Measurements from ENCODE around the gene NOC4L.
"Not testable (repeated sequence)": the region's sequence is repeated elsewhere in the genome, so short reads cannot be mapped to it uniquely, and the experiment has no call there.

The NOC4L gene

DNA sequence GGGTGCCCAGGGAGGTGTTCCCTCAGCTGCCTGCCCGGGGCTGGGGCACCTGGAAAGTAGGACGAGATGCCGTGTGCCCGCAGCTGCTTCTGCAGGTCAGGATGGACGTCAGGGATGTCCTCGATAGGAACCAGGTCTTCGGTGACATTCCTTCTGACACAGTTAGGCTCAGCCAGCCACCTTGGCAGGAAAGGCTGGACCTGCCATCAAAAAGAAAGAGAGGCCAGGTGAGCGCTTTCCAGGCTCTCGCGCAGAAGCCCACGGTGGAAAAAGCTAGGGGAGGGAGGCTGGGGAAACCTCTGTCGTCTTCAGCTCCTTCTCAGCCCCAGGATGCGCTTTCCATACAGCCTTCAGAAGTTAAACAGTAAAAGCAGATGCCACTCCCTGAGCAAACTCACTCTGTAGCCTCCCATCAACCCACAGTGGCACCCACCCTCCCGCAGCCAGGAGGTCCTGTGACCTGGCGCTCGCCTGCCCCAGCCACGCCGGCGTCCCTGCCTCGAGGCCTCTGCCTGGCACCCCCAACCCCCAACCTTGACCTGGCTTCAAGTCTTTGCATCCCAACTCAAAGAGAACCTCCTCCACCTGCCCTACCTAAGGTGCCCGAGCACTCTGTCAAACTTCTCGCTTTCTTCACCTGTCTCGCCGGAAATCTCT lies 1.4 kb upstream of the NOC4L start:
- no peak for DNase-seq (ENCODE audit: low spot score)

DNA sequence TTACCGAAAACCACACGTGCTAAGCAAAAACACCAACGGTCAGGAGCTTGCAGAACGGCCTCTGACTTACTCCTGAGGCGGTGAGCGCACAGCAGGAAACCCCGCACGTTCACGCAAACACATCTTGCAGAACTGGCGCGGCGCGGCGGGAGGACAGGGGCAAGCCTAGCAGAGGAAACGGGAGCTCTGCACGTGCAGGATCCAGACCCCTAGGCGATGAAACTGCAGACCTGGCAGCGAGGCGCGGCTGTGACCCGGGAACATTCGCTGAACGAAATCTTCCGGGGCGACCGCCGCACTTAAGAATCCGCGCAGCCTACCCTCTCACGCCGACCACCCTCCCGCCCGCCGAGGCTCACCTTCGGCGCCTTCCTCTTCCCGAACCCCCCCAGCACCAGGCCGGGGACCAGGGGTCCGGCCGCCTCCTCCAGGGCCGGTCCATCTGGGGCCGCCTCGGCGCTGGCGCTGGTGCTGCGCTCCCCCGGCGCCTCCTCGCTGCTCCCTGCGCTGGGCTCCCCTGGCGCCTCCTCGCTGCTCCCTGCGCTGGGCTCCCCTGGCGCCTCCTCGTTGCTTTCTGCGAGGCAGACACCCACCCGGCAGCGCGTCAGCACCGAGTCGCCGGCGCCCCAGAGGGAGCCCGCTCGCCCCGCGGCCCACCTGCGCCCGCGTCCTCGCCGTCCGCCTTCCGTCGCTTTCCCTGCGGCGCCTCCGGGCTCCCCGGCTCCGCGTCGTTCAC lies 753 bp upstream of the NOC4L start:
- DNase-seq (ENCODE audit: low spot score): peak; percentile 7

DNA sequence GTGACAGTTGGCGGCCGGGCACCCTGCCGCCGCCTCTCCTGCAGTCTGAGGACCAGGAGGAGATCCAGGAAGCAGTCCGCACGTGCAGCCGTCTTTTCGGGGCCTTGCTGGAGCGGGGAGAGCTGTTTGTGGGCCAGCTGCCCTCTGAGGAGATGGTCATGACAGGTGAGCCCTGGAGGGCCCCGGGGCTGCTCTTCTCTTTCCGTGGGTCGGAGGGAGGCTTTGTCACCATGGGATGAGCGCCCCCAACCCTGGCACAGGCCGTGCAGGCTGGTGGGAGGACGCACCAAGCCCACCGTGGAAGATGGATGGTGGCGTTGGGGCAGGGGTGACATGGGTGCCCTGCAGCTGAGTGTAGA lies 532 bp downstream of the NOC4L start:
- DNase-seq (ENCODE audit: low spot score): peak; percentile 7

DNA sequence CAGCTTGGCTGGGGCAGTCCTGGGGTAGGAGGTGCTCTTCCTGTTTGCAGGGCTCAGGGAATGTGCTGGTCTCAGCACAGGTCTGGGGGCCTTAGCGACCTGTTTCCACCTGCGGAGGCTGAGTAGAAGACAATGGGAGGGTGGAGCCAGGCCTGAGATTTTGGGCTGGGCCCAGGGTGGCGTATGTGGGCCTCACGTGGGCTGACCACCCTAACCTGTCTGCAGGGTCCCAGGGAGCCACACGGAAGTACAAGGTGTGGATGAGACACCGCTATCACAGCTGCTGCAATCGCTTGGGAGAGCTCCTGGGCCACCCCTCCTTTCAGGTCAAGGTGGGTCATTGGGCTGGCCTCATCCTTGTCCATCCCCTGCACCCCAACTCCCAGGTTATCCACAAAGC lies 1.1 kb downstream of the NOC4L start:
- DNase-seq (ENCODE audit: low spot score): no peak

DNA sequence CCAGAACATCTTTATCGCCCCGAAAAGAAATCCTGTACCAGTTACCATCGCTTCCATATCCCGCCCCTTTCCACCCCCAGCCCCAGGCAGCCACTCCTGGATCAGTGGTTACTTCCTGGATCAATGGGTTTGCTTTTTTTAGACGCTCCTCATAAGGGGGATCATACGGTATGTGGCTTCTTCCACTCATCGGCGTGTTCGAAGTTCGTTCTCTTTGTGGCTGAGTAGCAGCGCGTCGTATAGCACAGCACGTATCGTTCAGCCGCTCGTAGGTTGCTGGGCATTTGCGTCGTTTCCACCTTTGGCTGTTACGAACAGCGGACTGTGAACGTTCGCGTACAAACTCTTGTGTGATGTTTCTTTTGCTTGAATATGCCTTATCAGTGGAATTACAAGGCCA lies 1.8 kb downstream of the NOC4L start:
- DNase-seq (ENCODE audit: low spot score): no peak

DNA sequence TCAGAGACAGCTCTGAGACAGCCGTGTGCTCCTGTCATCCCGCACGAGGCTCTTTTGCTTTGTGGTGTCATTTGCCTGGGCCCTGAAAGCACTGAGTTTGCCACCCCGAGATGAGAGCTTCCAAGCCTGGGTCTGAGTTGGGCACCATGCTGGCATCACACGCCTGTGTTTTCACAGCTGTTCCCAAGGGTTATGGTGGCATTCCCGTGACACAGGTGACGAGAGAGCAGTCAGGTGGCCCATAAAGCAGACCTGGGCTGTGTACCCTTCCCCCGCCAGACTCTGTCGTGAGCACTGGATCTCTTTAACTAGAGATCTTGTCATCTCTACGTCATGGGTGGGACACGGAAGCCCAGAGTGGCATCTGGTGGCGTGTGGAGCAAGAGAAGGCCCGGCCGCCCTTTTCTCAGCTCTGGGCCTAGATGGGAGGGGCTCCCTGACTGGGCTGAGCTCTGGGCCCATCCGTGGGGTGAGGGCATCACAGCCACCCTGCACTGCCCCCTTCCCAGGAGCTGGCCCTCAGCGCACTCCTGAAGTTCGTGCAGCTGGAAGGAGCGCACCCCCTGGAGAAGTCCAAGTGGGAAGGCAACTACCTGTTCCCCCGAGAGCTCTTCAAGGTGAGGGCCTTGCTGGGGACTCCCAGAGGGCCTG lies 2.6 kb downstream of the NOC4L start:
- no peak for DNase-seq (ENCODE audit: low spot score)

DNA sequence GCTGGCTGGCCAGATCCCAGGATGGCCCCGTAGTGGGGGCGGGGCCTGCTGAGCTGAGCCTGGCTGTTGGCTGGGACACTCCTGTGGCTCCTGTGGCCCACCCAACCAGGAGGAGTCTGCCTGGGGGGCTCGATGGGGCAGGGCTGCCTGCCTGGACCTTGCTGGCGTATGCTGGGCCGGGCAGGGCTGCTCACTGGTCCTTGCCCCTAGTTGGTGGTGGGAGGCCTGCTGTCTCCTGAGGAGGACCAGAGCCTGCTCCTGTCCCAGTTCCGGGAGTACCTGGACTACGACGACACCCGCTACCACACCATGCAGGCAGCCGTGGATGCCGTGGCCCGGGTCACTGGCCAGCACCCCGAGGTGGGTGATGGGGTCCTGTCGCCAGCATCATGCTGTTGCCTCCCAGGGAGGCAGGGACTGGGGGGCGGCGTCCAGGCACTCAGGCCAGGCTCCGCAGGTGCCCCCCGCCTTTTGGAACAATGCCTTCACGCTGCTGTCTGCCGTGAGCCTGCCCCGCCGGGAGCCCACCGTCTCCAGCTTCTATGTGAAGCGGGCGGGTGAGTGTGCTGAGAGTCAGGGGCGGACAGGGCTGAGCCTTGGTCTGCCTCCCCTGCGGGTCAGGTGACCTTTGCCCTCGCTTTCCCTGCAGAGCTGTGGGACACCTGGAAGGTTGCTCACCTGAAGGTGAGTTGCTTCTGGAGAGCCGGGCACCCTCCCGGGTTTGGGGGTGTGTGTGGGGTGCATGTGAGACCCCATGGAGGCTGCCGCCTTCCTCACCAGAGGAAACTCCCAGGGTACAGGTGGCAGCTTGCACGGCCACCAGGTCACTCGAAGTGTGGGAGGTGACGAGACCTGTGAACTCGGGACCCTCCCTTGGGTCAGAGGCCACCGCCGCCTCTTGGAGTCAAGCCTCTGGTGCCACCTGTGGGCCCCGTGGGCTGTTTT lies 3.4 kb downstream of the NOC4L start:
- no peak for DNase-seq (ENCODE audit: low spot score)

DNA sequence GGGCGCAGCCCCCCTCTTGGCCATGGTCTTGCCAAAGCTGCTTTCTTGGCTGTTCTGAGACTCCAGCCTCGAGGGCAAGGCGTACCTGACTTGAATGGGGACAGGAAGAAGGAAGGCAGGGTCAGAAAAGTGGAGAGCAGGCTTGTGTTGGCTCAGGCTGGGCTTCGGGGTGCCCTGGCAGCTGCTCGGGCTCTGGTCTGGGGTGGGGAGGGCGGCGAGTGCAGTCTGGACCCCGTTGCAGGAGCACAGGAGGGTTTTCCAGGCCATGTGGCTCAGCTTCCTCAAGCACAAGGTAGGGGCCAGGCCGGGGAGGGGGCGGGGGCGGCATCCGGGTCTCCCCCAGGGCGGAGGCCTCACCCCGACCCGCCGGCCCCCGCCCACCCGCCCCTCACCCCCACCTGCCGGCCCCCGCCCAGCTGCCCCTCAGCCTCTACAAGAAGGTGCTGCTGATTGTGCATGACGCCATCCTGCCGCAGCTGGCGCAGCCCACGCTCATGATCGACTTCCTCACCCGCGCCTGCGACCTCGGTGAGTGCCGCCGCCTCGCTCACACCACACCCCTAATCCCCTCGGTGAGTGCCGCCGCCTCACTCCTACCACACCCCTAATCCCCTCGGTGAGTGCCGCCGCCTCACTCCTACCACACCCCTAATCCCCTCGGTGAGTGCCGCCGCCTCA lies 4.2 kb downstream of the NOC4L start:
- no peak for DNase-seq (ENCODE audit: low spot score)

DNA sequence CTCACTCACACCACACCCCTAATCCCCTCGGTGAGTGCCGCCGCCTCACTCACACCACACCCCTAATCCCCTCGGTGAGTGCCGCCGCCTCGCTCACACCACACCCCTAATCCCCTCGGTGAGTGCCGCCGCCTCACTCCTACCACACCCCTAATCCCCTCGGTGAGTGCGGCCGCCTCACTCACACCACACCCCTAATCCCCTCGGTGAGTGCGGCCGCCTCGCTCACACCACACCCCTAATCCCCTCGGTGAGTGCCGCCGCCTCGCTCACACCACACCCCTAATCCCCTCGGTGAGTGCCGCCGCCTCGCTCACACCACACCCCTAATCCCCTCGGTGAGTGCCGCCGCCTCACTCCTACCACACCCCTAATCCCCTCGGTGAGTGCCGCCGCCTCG lies 5.3 kb downstream of the NOC4L start:
- not testable (repeated sequence) for DNase-seq (ENCODE audit: low spot score)

DNA sequence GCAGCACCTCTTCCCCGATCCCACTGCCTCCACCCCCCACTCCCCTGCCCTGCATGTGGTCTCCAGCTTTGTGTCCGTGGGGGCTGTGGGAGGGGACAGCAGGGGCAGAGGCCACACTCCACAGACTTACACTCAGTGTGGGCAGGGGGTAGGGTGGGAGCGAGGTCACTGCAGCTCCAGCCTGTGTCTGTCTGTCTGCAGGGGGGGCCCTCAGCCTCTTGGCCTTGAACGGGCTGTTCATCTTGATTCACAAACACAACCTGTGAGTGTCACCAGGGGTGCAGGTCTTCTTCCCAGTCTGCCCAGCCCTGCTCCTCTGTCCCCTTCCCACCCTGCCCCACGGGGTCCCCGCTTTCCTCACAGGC lies 6.5 kb downstream of the NOC4L start:
- no peak for DNase-seq (ENCODE audit: low spot score)

DNA sequence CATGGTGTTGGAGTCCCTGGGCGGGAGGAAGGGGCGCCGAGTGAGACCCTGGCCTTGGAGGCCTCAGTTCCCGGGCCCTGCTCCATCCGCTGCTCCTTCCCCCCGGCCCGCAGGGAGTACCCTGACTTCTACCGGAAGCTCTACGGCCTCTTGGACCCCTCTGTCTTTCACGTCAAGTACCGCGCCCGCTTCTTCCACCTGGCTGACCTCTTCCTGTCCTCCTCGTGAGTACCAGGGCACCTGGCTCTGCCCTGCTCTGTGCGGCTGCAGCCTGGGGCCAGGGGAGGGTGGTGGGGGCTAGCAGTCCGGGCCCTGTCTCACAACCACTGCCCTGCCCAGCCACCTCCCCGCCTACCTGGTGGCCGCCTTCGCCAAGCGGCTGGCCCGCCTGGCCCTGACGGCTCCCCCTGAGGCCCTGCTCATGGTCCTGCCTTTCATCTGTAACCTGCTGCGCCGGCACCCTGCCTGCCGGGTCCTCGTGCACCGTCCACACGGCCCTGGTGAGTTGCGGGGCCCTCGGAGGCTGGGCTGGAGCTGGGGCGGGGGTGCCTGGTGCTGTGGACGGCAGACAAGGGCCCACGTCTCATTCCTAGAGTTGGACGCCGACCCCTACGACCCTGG lies 7.0 kb downstream of the NOC4L start:
- DNase-seq (ENCODE audit: low spot score): no peak

DNA sequence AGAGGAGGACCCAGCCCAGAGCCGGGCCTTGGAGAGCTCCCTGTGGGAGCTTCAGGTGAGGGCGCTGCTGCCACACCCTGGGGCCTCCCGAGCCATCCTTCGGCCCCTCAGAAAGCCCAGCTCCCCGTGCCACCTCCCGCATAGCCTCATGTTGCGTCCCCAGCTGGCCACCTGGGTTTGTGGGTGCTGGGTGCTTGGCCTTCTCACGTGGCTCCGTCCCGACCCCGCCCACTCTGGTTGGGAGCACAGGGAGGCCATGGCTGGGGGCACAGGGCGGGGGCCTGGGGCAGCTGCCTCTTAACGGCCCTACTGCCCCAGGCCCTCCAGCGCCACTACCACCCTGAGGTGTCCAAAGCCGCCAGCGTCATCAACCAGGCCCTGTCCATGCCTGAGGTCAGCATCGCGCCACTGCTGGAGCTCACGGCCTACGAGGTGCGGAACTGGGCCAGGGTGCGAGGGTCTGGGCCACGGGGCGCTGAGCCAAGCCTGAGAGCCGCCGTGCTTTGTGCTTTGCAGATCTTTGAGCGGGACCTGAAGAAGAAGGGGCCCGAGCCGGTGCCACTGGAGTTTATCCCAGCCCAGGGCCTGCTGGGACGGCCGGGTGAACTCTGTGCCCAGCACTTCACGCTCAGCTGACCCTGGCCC lies 7.6 kb downstream of the NOC4L start:
- no peak for DNase-seq (ENCODE audit: low spot score)

DNA sequence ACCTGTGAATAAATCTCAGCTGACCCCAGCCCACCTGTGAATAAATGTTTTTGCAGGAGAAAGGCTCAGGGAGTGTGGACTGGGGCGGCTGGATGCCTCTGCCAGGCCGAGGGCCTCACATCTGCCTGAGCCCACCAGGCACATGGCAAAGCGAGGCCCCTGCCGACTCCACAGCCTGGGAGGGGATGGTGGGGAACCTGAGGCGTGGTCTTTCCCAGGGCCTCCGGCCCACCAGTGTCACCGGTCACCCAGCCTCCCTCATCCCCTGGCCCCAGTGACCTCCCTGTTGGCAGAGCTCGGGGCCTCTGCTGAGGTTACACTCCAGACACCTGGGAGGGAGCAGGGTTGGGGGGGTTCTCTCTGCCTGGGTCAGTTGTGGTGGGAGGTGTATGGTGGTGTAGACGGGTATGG lies 8.2 kb downstream of the NOC4L start:
- DNase-seq (ENCODE audit: low spot score): no peak

DNA sequence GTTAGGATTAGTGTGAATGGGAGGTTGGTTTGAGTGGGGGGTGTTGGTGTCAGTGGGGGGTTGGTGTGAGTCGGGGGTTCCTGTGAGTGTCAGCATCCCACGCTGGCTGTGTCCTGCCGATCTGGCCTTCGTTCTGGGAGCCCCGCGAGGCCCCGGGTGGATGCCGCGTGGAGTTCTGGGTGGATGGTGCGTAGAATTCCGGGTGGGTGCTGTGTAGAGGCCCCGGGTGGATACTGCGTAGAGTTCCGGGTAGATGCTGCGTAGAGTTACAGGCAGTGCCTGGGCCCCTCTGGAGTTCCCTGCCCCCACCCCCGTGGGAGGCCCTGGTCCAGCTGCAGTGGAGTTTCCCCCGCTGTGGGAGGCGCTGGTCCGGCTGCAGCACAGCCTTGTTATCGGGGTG lies 8.7 kb downstream of the NOC4L start:
- no peak for DNase-seq (ENCODE audit: low spot score)

DNA sequence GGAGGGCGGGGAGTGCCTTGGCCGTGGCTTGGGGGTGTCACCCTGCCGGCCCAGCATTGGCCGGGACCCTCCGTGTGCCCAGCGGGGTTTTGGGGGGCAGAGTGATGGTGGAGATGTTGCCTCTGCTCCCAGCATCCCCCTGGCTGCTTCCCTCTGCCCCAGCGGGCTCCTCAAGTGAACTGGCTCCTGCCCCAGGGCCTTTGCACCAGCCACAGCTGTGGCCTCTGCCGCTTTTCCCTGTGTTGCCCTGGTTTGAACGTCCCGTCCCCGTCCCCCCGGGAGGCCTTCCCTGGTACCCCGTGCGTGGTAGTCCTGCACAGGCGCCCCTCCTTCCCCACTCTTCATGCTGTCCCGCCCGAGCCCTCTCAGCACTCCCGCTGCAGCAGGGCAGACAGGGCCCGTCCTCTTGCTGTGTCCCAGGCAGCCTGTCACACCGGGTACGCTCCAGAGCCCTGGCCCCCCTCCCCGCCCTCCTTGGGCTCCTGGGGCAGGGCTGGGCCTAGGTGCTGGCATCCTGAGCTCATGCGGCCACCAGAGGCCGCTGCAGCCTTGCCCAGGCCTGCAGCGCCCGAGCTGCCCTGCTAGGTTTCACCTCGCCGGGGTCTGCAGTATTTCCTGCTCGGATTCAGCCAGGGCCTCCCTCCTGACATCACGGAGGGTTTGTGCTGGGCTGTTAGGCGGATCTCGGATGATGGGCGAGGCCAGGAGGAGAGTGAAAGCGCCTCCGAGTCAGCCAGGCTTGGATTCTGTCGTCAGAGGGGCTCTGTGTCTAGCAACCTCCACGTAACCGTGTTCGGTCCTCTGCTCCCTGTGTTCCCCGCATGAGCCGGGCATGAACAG lies 9.5 kb downstream of the NOC4L start:
- peak; percentile 10 for DNase-seq (ENCODE audit: low spot score)

DNA sequence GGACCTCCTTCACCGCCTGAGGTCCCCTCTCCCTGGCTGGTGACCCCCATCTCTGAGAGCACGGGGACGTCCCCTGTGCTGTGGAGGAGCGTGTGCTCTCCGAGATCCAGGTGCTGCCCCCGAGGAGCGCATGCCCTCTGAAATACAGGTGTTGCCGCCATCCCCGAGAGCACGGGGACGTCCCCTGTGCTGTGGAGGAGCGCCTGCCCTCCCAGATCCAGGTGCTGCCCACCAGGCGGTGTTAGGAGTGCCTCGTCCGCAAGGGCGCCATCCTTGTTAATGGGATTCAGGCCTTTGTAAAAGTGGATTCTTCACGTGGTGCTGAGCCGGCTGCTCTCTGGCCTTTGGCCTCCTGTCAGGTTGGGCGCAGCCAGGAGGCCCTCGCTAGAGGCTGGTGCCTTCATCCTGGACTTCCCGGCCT lies 10.1 kb downstream of the NOC4L start:
- DNase-seq (ENCODE audit: low spot score): no peak

DNA sequence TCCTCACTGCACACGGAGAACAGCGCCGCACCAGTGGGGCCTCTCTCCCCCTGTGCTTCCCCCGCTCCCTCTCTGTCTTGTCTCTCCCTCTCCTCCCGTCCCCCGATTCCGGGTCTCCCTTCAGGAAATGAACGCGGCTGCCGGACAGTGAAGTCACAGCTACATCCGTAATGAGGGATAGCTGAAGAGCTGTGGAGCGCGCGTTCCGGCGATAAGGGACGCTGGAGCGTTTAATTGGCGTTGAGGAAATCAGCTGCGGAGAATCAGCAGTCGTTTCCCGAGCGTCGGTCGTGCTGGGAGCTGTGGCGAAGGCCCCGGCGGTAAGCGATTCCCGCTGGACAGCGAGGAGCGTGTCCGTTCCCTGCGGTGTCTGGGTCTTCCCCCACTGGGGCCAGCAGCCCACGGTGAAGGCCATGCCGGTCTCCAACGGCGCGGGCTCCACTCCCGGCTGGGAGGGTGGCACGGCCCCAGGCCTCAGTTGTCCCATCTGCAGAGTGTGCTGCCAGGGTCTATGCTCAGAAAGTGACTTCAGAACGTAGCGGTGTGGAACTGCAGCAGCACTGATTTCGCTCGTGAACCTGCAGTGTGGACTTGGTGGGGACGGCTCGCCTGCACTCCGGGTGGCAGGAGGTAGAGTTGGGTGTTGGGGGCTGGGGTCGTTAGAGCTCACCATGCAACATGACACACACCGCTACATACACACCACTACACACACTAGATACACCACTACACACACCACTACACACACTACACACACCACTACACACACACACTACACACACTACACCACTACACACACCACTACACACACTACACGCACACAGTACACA lies 10.9 kb downstream of the NOC4L start:
- DNase-seq (ENCODE audit: low spot score): no peak

DNA sequence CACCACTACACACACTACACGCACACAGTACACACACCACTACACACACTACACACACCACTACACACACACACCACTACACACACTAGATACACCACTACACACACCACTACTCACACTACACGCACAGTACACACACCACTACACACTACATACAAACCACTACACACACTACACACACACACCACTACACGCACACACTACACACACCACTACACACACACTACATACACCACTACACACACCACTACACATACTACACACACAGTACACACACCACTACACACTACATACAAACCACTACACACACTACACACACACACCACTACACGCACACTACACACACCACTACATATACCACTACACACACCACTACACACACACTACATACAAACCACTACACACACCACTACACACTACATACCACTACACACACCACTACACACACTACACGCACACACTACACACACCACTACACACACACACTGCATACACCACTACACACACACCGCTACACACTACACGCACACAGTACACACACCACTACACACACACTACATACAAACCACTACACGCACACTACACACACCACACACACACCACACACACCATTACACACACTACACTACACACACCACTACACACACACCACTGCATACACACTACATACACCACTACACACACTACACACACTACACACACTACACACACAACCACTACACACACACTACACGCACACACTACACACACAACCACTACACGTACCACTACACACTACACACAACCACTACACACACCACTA lies 11.7 kb downstream of the NOC4L start:
- no peak for DNase-seq (ENCODE audit: low spot score)

Data from hematopoietic multipotent progenitor cell treated with erythropoietin and hydrocortisone succinate and interleukin-3 and kit ligand, for 17 days (in vitro differentiated cells).